SK-N-SH (cell line): ENCODE measurements around the gene CHRM4. TPM values are rescaled to one million over a fixed set of nuclear protein-coding genes. Genes with fewer than 3 reads are reported as not detected.

ENCODE experiments used
- CTCF ChIA-PET: fragments of 300-600, 350-600 bp; formaldehyde crosslinking; extraction: SDS; loops from one replicate; lab custom pipeline; 2021; lab: Yijun Ruan, JAX
- POLR2A ChIA-PET: fragments of 350-600 bp; sonication (Branson Sonifier 250); formaldehyde crosslinking; extraction: SDS; loops from one replicate; lab custom pipeline; 2020; ENCODE audit warnings: antibody characterized with exemption, inconsistent platforms; lab: Yijun Ruan, JAX
- DNase-seq: peaks from one replicate; pipeline ENCODE4 v3.0.0; 2012
- H2AFZ ChIP-seq: fragments of 200-600 bp; sonication (generic); 2 replicates; pipeline ENCODE4 v1.8.1; 2016; ENCODE audit warnings: antibody characterized with exemption, mild to moderate bottlenecking, low read depth
- H3F3A ChIP-seq: fragments of 200-600 bp; sonication (generic); replicated peaks from 2 replicates; pipeline ENCODE3; 2016; ENCODE audit warnings: antibody characterized with exemption, mild to moderate bottlenecking; ENCODE audit not compliant: insufficient read depth
- H3K27ac ChIP-seq, 2 experiments: fragments of 200-500 bp in 1 of 2; fragments of 200-600 bp in 1 of 2; sonication (Bioruptor generic) in 1 of 2; sonication (generic), shearing (Covaris generic) in 1 of 2; 2 replicates each; pipeline versions ENCODE4 v1.5.1 to v1.6.1; 2014 to 2016; ENCODE audit warnings: low read depth in 2 of 2, inconsistent platforms in 1 of 2, low read length in 1 of 2, mild to moderate bottlenecking in 1 of 2, mixed read lengths in 1 of 2
- H3K27me3 ChIP-seq: fragments of 200-600 bp; sonication (generic), shearing (Covaris generic); 2 replicates; pipeline ENCODE4 v1.6.1; 2016; ENCODE audit warnings: mixed run types; ENCODE audit not compliant: insufficient read depth
- H3K36me3 ChIP-seq, 2 experiments: fragments of 200-500 bp in 1 of 2; fragments of 200-600 bp in 1 of 2; sonication (Bioruptor generic) in 1 of 2; sonication (generic) in 1 of 2; replicated peaks in 1 of 2; 2 replicates each; pipeline versions ENCODE3 to v1.5.1; 2014 to 2016; ENCODE audit warnings: low read length in 1 of 2, mild to moderate bottlenecking in 1 of 2; ENCODE audit not compliant: insufficient read depth in 2 of 2, control insufficient read depth in 1 of 2
- H3K4me1 ChIP-seq, 2 experiments: fragments of 200-500 bp in 1 of 2; fragments of 200-600 bp in 1 of 2; sonication (Bioruptor generic) in 1 of 2; sonication (generic), shearing (Covaris generic) in 1 of 2; 2 replicates each; pipeline versions ENCODE4 v1.5.1 to v1.6.1; 2014 to 2016; ENCODE audit warnings: low read depth in 1 of 2, low read length in 1 of 2, mixed run types in 1 of 2; ENCODE audit not compliant: insufficient read depth in 2 of 2, control insufficient read depth in 1 of 2
- H3K4me2 ChIP-seq: fragments of 200-600 bp; sonication (generic), shearing (Covaris generic); 2 replicates; pipeline ENCODE4 v1.6.1; 2017; ENCODE audit warnings: mixed run types
- H3K4me3 ChIP-seq, 2 experiments: fragments of 200-500 bp in 1 of 2; fragments of 200-600 bp in 1 of 2; sonication (Bioruptor generic) in 1 of 2; sonication (generic), shearing (Covaris generic) in 1 of 2; 2 replicates each; pipeline versions ENCODE4 v1.5.1 to v1.8.1; 2014 to 2016; ENCODE audit warnings: low read depth in 2 of 2, inconsistent platforms in 1 of 2, low read length in 1 of 2, mild to moderate bottlenecking in 1 of 2, mixed read lengths in 1 of 2, moderate library complexity in 1 of 2
- H3K79me2 ChIP-seq: fragments of 200-600 bp; sonication (generic); 2 replicates; pipeline ENCODE4 v1.8.1; 2017; ENCODE audit warnings: mild to moderate bottlenecking; ENCODE audit not compliant: insufficient read depth
- H3K9ac ChIP-seq: fragments of 200-600 bp; sonication (generic); 2 replicates; pipeline ENCODE4 v1.6.1; 2017; ENCODE audit warnings: mixed run types
- H3K9me2 ChIP-seq: fragments of 200-600 bp; sonication (generic); 2 replicates; pipeline ENCODE4 v1.6.1; 2017; ENCODE audit warnings: mixed run types
- H3K9me3 ChIP-seq: fragments of 200-600 bp; sonication (generic); 2 replicates; pipeline ENCODE4 v1.6.1; 2017; ENCODE audit warnings: mixed run types, mild to moderate bottlenecking, moderate library complexity
- H4K20me1 ChIP-seq: fragments of 200-600 bp; sonication (generic); 2 replicates; pipeline ENCODE4 v1.6.1; 2017; ENCODE audit warnings: mild to moderate bottlenecking, mixed run types; ENCODE audit not compliant: insufficient read depth
- CHD2 ChIP-seq: fragments of 150-350 bp; IDR thresholded peaks from 2 replicates; pipeline ENCODE4 v1.6.1; 2018; ENCODE audit warnings: low read length; ENCODE audit not compliant: partially characterized antibody
- EP300 ChIP-seq, 2 experiments: IDR thresholded peaks; 2 replicates each; pipeline versions ENCODE4 v1.4.0 to v1.6.1; 2012; ENCODE audit warnings: borderline replicate concordance in 1 of 2, low read depth in 1 of 2, low read length in 1 of 2
- EZH2phosphoT487 ChIP-seq: fragments of 200-600 bp; sonication (generic); IDR thresholded peaks from 2 replicates; pipeline ENCODE4 v1.6.1; 2017; ENCODE audit warnings: low read depth, mixed run types, mild to moderate bottlenecking, antibody characterized with exemption, moderate library complexity, borderline replicate concordance
- FOSL2 ChIP-seq: IDR thresholded peaks from 2 replicates; pipeline ENCODE4 v1.4.0; 2012; ENCODE audit warnings: low read depth, mild to moderate bottlenecking, moderate library complexity, borderline replicate concordance
- FOXJ3 ChIP-seq: sonication (generic); formaldehyde crosslinking; IDR thresholded peaks from 2 replicates; pipeline ENCODE4 v1.5.1; 2020; ENCODE audit warnings: mild to moderate bottlenecking, missing genetic modification reagents
- FOXM1 ChIP-seq: IDR thresholded peaks from 2 replicates; pipeline ENCODE4 v1.4.0; 2012; ENCODE audit warnings: low read depth, mild to moderate bottlenecking
- GATA2 ChIP-seq: sonication (generic); formaldehyde crosslinking; IDR thresholded peaks from 2 replicates; pipeline ENCODE4 v1.5.0; 2020; ENCODE audit warnings: mild to moderate bottlenecking, missing genetic modification reagents
- JUND ChIP-seq: IDR thresholded peaks from 2 replicates; pipeline ENCODE4 v1.4.0; 2012
- MEF2A ChIP-seq: IDR thresholded peaks from 2 replicates; pipeline ENCODE4 v1.4.0; 2012; ENCODE audit warnings: low read depth, borderline replicate concordance
- MXI1 ChIP-seq: IDR thresholded peaks from 2 replicates; pipeline ENCODE4 v1.6.1; 2012; ENCODE audit warnings: mild to moderate bottlenecking, low read depth, low read length, improper control_type of control experiment
- NRF1 ChIP-seq: IDR thresholded peaks from 2 replicates; pipeline ENCODE4 v1.6.1; 2012; ENCODE audit warnings: low read depth, mild to moderate bottlenecking, low read length
- POLR2AphosphoS5 ChIP-seq: IDR thresholded peaks from 2 replicates; pipeline ENCODE4 v1.6.1; 2012; ENCODE audit warnings: low read depth, low read length
- RFX5 ChIP-seq: IDR thresholded peaks from 2 replicates; pipeline ENCODE4 v1.6.1; 2012; ENCODE audit warnings: mild to moderate bottlenecking, improper control_type of control experiment, low read length
- SIN3A ChIP-seq: IDR thresholded peaks from 2 replicates; pipeline ENCODE4 v1.6.1; 2012; ENCODE audit warnings: low read depth, mild to moderate bottlenecking, low read length, moderate library complexity, borderline replicate concordance
- SMC3 ChIP-seq: IDR thresholded peaks from 2 replicates; pipeline ENCODE4 v1.6.1; 2012; ENCODE audit warnings: low read depth, low read length, improper control_type of control experiment
- TAF1 ChIP-seq: IDR thresholded peaks from 2 replicates; pipeline ENCODE4 v1.6.1; 2012; ENCODE audit warnings: low read depth, mild to moderate bottlenecking, low read length, moderate library complexity, borderline replicate concordance
- TCF12 ChIP-seq: IDR thresholded peaks from 2 replicates; pipeline ENCODE4 v1.4.0; 2012
- TEAD4 ChIP-seq: IDR thresholded peaks from 2 replicates; pipeline ENCODE4 v1.4.0; 2012; ENCODE audit warnings: mild to moderate bottlenecking, borderline replicate concordance; ENCODE audit not compliant: insufficient read depth
- YY1 ChIP-seq: IDR thresholded peaks from 2 replicates; pipeline ENCODE4 v1.4.0; 2012; ENCODE audit warnings: low read depth, mild to moderate bottlenecking
- WGBS: methylation state at CpG from one replicate; pipeline ENCODE4 v1.1.6; 2017; ENCODE audit warnings: low lambda C conversion rate; 5-methylcytosine and 5-hydroxymethylcytosine counted together
- polyA plus RNA-seq, 3 experiments: library from polyadenylated mRNA; depleted of rRNA; stranded (reverse); fragments of >200 nt; gene quantifications; 2 replicates each; pipeline ENCODE4 v1.2.3, GENCODE V29; 2012
- TF ChIP-seq, protein P1 (sequence below): IDR thresholded peaks from 2 replicates; pipeline ENCODE4 v1.4.0; 2012; ENCODE audit warnings: low read depth
- TF ChIP-seq, protein P2 (sequence below): IDR thresholded peaks from 2 replicates; pipeline ENCODE4 v1.4.0; 2012; ENCODE audit warnings: low read depth, borderline replicate concordance
- TF ChIP-seq, protein P3 (sequence below): fragments of 150-350 bp; IDR thresholded peaks from 2 replicates; pipeline ENCODE4 v1.6.1; 2017; ENCODE audit warnings: antibody characterized with exemption, low read length, low read depth, borderline replicate concordance
- TF ChIP-seq, protein P4 (sequence below): IDR thresholded peaks from 2 replicates; pipeline ENCODE4; 2012
- TF ChIP-seq, protein P5 (sequence below): fragments of 200-600 bp; sonication (generic); IDR thresholded peaks from 2 replicates; pipeline ENCODE4 v1.6.1; 2017; ENCODE audit warnings: antibody characterized with exemption, mild to moderate bottlenecking, moderate library complexity
- TF ChIP-seq, protein P6 (sequence below): IDR thresholded peaks from 2 replicates; pipeline ENCODE4 v1.4.0; 2012; ENCODE audit warnings: low read depth, borderline replicate concordance

Gene CHRM4
- polyA plus RNA-seq, 1 of the 3 experiments (the other 2 are of a cell fraction), result 0.26 TPM

DNA sequence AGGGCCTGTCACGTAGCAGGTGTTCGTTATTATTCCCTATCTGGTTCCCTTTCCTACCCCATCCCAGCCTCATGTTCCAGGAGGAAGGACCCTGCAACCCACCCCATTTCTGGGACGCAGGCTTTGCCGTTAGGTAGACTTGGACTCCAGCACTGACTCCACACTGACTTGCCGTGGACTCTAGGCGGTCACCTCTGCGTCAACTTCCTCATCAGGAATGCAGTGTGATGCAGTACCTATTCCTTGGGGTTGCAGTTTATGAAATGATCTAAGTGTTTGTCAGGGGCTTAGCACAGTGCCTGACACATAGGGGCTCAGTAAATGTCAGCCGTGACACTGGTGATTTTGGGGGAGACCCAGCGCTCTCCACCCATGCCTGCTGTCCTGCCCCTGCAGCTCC is 27.5 kb downstream of the CHRM4 start (continued):
- TF ChIP-seq FOXM1 (no peak), JUND (no peak), GATA2 (CRISPR knock-in tag) (no peak)

DNA sequence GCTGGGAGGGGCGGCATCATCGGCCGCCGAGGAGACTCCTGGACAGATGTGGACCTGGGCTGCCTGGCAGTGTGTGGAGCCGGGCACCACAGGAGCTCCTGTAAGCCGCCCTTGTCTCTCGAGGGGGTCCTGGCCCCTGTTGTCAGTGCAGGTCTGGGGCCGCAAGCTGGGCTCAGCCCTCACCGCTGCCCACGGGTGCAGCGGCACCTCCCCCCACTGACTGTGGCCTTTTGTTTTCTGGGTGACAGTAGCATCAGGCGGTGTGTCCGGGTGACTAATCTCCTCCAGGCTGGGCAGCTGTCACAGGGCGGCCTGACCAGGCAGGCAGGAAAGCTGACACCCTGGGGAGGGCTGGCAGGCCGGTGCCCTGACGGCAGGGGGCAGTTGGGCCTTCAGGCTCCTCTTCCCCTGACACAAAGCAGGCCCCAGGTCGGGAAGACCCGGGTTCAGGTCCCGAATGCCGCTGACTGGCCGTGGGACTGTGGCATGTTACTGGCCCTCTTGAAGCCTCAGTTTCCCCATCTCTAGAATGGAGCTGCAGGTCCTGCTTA is 28.0 kb downstream of the CHRM4 start:
- Histone ChIP-seq H3K4me3 (peak overlapping the region; percentile 14 to 24; a peak in 2 of 4 replicates), H4K20me1 (no peaks in the 10 kb centered on the region), H3K36me3 (peaks cover 0 to 5% of the 10 kb centered on the region in 2 experiments), H3K27me3 (no peaks in the 10 kb centered on the region), H2AFZ (no peak overlapping the region), H3K9ac (peak overlapping the region; percentile 67), H3K9me2 (no peaks in the 10 kb centered on the region), H3K27ac (peak overlapping the region; percentile 89 to 91), H3K79me2 (peaks cover 40% of the 10 kb centered on the region), H3K9me3 (no peaks in the 10 kb centered on the region), H3K4me2 (peak overlapping the region; percentile 74), H3F3A (peaks cover 4% of the 10 kb centered on the region), H3K4me1 (peaks cover 32 to 54% of the 10 kb centered on the region in 2 experiments; a peak in 3 of 4 replicates)
- CTCF ChIA-PET, result interaction anchor here (1.0 to 18.0 kb wide), 6 partner anchors 13 to 491 kb away, joined by 3 to 423 read pairs (median 4); partner anchors contain the start of genes CHRM4 and DGKZ
- DNase-seq, result peak; percentile 77
- POLR2A ChIA-PET, result no interaction called here
- 28% methylated on average over 7 of the region's 21 CpGs for WGBS
- no peak for TF ChIP-seq EP300 (IDR thresholded peaks at IDR 0.05; ENCODE audit: borderline replicate concordance in 1 of 2, low read depth in 1 of 2, low read length in 1 of 2)
- no peak for TF ChIP-seq YY1
- no peak for TF ChIP-seq FOXM1
- TF ChIP-seq TCF12, result peak; percentile 51
- TF ChIP-seq, protein P1, sequence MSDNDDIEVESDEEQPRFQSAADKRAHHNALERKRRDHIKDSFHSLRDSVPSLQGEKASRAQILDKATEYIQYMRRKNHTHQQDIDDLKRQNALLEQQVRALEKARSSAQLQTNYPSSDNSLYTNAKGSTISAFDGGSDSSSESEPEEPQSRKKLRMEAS, result peak; percentile 22; the same call in 1 of the 2 replicates
- TF ChIP-seq, protein P2, sequence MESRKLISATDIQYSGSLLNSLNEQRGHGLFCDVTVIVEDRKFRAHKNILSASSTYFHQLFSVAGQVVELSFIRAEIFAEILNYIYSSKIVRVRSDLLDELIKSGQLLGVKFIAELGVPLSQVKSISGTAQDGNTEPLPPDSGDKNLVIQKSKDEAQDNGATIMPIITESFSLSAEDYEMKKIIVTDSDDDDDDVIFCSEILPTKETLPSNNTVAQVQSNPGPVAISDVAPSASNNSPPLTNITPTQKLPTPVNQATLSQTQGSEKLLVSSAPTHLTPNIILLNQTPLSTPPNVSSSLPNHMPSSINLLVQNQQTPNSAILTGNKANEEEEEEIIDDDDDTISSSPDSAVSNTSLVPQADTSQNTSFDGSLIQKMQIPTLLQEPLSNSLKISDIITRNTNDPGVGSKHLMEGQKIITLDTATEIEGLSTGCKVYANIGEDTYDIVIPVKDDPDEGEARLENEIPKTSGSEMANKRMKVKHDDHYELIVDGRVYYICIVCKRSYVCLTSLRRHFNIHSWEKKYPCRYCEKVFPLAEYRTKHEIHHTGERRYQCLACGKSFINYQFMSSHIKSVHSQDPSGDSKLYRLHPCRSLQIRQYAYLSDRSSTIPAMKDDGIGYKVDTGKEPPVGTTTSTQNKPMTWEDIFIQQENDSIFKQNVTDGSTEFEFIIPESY, result no peak
- no peak for TF ChIP-seq MEF2A
- TF ChIP-seq, protein P3, sequence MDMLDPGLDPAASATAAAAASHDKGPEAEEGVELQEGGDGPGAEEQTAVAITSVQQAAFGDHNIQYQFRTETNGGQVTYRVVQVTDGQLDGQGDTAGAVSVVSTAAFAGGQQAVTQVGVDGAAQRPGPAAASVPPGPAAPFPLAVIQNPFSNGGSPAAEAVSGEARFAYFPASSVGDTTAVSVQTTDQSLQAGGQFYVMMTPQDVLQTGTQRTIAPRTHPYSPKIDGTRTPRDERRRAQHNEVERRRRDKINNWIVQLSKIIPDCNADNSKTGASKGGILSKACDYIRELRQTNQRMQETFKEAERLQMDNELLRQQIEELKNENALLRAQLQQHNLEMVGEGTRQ, result no peak
- TF ChIP-seq GATA2 (CRISPR knock-in tag), result no peak
- no peak for TF ChIP-seq TEAD4
- TF ChIP-seq SIN3A, result peak; percentile 50; the same call in 1 of the 2 replicates
- no peak for TF ChIP-seq FOXJ3 (CRISPR knock-in tag)
- TF ChIP-seq EZH2phosphoT487, result no peak
- TF ChIP-seq, protein P4, sequence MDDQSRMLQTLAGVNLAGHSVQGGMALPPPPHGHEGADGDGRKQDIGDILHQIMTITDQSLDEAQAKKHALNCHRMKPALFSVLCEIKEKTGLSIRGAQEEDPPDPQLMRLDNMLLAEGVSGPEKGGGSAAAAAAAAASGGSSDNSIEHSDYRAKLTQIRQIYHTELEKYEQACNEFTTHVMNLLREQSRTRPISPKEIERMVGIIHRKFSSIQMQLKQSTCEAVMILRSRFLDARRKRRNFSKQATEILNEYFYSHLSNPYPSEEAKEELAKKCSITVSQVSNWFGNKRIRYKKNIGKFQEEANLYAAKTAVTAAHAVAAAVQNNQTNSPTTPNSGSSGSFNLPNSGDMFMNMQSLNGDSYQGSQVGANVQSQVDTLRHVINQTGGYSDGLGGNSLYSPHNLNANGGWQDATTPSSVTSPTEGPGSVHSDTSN, result peak; percentile 40
- no peak for TF ChIP-seq SMC3
- TF ChIP-seq, protein P5, sequence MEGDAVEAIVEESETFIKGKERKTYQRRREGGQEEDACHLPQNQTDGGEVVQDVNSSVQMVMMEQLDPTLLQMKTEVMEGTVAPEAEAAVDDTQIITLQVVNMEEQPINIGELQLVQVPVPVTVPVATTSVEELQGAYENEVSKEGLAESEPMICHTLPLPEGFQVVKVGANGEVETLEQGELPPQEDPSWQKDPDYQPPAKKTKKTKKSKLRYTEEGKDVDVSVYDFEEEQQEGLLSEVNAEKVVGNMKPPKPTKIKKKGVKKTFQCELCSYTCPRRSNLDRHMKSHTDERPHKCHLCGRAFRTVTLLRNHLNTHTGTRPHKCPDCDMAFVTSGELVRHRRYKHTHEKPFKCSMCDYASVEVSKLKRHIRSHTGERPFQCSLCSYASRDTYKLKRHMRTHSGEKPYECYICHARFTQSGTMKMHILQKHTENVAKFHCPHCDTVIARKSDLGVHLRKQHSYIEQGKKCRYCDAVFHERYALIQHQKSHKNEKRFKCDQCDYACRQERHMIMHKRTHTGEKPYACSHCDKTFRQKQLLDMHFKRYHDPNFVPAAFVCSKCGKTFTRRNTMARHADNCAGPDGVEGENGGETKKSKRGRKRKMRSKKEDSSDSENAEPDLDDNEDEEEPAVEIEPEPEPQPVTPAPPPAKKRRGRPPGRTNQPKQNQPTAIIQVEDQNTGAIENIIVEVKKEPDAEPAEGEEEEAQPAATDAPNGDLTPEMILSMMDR, result peak; percentile 39
- TF ChIP-seq MXI1, result peak; percentile 5; the same call in 1 of the 2 replicates
- TF ChIP-seq RFX5, result no peak
- peak; percentile 34; the same call in 1 of the 2 replicates for TF ChIP-seq FOSL2
- no peak for TF ChIP-seq CHD2
- TF ChIP-seq, protein P6, sequence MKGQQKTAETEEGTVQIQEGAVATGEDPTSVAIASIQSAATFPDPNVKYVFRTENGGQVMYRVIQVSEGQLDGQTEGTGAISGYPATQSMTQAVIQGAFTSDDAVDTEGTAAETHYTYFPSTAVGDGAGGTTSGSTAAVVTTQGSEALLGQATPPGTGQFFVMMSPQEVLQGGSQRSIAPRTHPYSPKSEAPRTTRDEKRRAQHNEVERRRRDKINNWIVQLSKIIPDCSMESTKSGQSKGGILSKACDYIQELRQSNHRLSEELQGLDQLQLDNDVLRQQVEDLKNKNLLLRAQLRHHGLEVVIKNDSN, result no peak
- no peak for TF ChIP-seq TAF1
- no peak for TF ChIP-seq POLR2AphosphoS5
- no peak for TF ChIP-seq NRF1
